Measurements from ENCODE around the gene CRADD. TPM values are rescaled to one million over a fixed set of nuclear protein-coding genes. Genes with fewer than 3 reads are reported as not detected.
A peak's percentile ranks its signal among the peaks of the same experiment; 100 is the strongest.

CRADD gene
- total RNA-seq, 1 donor from 2014 or later, result 17.1 TPM

DNA sequence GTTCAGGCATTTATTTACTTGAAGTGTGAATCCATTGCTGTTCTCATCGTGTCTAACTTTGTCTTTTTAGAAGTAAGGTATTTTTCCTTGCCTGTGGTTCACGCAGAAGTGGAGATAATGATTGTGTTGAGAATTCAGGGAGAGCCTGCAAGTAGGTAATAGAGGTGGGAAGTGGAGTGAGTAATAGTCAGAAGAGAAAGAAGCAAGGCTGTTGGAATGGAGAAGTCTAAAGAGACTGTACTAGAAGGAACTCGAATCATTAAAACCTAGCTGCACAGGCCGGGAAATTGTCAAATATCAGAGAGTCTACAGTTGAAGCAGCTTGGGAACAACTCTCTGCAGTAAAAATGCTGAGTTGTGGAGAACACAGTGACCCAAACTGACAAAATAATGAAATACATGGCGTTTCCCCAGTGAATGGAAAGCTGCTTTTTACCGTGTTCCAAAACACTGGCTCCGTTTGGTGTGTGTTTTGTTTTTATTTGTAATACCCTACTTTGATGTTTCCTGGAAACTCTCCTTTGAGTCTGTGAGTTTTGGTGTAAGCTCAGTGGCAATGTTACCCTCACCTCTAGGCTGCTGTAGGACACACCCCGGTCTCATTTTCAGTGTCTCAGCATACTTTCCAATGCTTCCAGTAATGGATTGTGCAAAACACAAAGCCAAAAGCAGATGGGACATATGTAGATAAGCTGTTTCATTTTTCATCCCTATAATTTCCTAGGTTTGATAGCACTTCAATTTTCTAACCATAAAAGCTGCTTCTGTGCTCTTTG is 146.6 kb downstream of the CRADD start:
- no peaks in the 10 kb centered on the region for H3K9me3 ChIP-seq
- peaks cover 40% of the 10 kb centered on the region for H3K4me1 ChIP-seq
- no peak overlapping the region for H3K27ac ChIP-seq
- ATAC-seq, result peak; percentile 32
- intact Hi-C loops (cut with DNase I), result no loop called here
- DNase-seq, result no peak
- no peaks in the 10 kb centered on the region for H3K36me3 ChIP-seq
- H3K4me3 ChIP-seq, result no peak overlapping the region
- TF ChIP-seq, protein P1, sequence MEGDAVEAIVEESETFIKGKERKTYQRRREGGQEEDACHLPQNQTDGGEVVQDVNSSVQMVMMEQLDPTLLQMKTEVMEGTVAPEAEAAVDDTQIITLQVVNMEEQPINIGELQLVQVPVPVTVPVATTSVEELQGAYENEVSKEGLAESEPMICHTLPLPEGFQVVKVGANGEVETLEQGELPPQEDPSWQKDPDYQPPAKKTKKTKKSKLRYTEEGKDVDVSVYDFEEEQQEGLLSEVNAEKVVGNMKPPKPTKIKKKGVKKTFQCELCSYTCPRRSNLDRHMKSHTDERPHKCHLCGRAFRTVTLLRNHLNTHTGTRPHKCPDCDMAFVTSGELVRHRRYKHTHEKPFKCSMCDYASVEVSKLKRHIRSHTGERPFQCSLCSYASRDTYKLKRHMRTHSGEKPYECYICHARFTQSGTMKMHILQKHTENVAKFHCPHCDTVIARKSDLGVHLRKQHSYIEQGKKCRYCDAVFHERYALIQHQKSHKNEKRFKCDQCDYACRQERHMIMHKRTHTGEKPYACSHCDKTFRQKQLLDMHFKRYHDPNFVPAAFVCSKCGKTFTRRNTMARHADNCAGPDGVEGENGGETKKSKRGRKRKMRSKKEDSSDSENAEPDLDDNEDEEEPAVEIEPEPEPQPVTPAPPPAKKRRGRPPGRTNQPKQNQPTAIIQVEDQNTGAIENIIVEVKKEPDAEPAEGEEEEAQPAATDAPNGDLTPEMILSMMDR (IDR thresholded peaks at IDR 0.05), result no peak
- H3K27me3 ChIP-seq, result no peaks in the 10 kb centered on the region

DNA sequence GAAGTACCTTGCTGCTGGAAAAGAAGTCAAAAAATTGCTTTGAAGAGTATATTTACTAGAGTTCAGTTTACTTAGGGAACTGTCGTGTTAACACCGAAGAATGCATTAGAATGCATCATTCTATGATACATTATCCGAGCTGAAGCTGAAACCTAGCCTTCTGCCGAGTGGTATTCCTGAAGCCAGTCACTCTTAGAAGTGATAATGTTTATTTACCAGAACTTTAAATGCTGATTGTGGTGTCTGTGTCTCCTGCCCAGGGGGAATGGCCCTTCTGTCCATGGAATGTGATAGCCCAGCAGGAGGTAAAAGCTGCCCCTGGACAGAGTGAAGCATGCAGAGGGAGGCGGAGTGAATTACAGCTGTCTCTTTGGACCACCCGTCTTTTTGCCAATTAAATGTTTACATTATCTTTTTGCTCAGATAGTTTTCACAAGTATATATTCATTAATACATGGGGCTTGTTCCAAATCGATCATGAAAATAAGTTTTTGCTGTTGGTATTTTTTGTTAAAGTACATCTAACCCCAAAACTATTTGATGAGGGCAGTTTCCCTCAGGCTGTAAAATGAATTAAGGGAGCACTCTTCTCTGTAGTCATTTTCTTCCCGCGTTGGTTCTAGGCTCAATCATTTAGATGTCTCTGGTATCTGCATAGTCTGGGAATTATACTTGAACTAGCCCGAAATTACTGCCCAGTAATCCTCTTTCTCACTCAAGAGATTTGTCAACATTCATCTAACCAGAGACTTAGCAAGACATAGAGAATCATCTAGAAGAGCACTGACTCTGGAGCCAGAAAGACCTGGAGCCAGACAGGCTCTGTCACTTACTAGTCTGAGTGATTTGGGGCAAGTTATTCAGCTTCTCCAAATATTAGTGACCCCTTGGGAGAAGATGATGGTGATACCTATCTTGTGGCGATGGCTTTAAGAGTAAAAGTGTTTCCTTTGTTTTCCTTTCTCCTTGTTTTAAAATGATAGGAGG is 147.6 kb downstream of the CRADD start:
- Histone ChIP-seq H3K36me3 (no peaks in the 10 kb centered on the region), H3K27ac (peak overlapping the region; percentile 2), H3K9me3 (no peaks in the 10 kb centered on the region), H3K27me3 (no peaks in the 10 kb centered on the region), H3K4me3 (no peak overlapping the region), H3K4me1 (peaks cover 30% of the 10 kb centered on the region)
- intact Hi-C loops (cut with DNase I), result no loop called here
- TF ChIP-seq, protein P1 (IDR thresholded peaks at IDR 0.05), result no peak
- DNase-seq (no peak), ATAC-seq (no peak)

DNA sequence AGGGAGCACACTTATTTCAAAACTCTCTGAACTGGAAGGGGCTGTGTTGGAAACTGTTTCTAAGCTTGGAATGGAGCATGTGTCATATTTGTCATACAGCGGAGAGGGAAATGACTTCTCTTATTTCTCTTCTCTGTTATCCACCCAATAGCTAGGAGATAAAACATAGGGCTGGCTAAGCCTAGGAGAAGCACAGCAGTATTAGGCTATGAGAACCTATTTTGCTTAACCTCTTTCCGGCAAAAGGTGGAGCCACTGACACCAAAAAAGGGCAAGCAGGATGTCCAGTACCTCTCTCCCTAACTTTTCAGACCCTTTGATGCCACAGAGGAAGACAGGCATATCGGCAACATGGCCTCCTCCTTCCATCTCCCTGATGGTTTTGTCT is 148.3 kb downstream of the CRADD start:
- Histone ChIP-seq H3K9me3 (no peaks in the 10 kb centered on the region), H3K27ac (no peak overlapping the region), H3K27me3 (no peaks in the 10 kb centered on the region), H3K4me1 (peaks cover 29% of the 10 kb centered on the region), H3K4me3 (no peak overlapping the region), H3K36me3 (no peaks in the 10 kb centered on the region)
- DNase-seq (no peak), ATAC-seq (no peak)
- intact Hi-C loops (cut with DNase I), result no loop called here
- TF ChIP-seq, protein P1 (IDR thresholded peaks at IDR 0.05), result no peak

DNA sequence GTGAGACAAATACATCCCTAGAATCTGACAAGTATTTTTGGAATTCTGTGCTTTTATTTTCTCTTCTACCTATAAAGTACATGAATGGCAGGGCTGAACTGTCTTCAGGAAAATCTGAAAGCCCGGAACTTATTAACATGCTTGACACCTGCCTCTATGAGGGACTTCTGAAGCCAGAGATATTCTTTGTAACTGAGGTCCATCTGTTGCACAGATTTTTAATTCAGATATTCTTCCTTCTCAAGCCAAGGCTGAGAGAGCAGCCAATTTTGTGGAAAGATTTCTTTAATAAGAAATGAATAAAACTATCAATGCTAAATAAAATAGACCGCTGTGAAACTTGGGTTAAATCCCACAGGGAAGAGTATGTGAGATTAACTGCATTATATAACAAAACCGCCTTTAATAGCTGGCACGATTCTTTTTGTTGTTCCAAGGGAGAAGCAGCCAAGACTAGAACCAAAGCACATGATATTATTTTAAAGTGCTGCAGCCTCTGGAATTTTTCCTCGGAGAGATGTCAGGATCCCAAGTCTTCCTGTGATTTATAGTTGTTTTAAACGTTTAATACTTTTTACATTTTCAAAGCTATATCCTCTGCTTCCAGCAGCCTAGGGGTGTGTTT is 148.9 kb downstream of the CRADD start:
- Histone ChIP-seq H3K27me3 (no peaks in the 10 kb centered on the region), H3K4me1 (peaks cover 29% of the 10 kb centered on the region), H3K36me3 (no peaks in the 10 kb centered on the region), H3K27ac (no peak overlapping the region), H3K4me3 (no peak overlapping the region), H3K9me3 (no peaks in the 10 kb centered on the region)
- TF ChIP-seq, protein P1 (IDR thresholded peaks at IDR 0.05), result no peak
- no peak for ATAC-seq
- intact Hi-C loops (cut with DNase I), result no loop called here
- DNase-seq, result no peak

DNA sequence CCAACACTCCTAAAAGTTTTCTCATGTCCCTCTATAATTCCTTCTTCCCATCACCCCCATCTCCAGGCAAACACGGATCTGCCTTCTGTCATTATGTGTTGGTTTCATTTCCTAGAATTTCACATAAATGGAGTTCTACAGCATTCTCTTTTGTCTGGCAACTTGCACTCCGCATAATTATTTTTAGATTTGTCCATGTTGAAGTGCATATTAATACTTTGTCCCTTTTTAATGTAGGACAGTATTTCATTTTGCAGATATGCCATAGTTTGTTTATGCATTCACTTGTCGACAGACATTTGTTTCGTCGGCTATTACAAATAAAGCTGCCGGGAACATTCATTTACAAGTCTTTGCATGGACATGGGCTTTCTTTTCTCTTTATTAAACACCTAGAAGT is 150.0 kb downstream of the CRADD start:
- Histone ChIP-seq H3K4me3 (no peak overlapping the region), H3K9me3 (no peaks in the 10 kb centered on the region), H3K27me3 (no peaks in the 10 kb centered on the region), H3K27ac (no peak overlapping the region), H3K4me1 (peaks cover 29% of the 10 kb centered on the region), H3K36me3 (no peaks in the 10 kb centered on the region)
- DNase-seq (no peak), ATAC-seq (no peak)
- intact Hi-C loops (cut with DNase I), result no loop called here
- TF ChIP-seq, protein P1 (IDR thresholded peaks at IDR 0.05), result no peak

Data from upper lobe of right lung (tissue), 1 donor.